ENCODE measurements around the gene SERAC1.

The SERAC1 gene

GRCh38 chr6:158118886-158119285 is 49.2 kb downstream of the SERAC1 start:
- no peak for DNase-seq

- no peak for DNase-seq
These were observed 52.6 kb downstream of the SERAC1 start for GRCh38 chr6:158115508-158115907.

GRCh38 chr6:158115102-158115501 is 53.0 kb downstream of the SERAC1 start:
- no peak for DNase-seq

- no peak for DNase-seq
These were observed 54.3 kb downstream of the SERAC1 start for GRCh38 chr6:158113802-158114201.

GRCh38 chr6:158111987-158112386 is 56.1 kb downstream of the SERAC1 start:
- no peak for DNase-seq

- DNase-seq, result no peak
These were observed 57.1 kb downstream of the SERAC1 start for GRCh38 chr6:158110986-158111385.

GRCh38 chr6:158109748-158110147 is 58.3 kb downstream of the SERAC1 start:
- no peak for DNase-seq

GRCh38 chr6:158104696-158105095 is 63.4 kb downstream of the SERAC1 start:
- DNase-seq, result no peak

GRCh38 chr6:158103228-158103627 is 64.8 kb downstream of the SERAC1 start:
- DNase-seq, result no peak

- DNase-seq, result no peak
These were observed 72.4 kb downstream of the SERAC1 start for GRCh38 chr6:158095671-158096070.

- no peak for DNase-seq
These were observed 73.0 kb downstream of the SERAC1 start for GRCh38 chr6:158095031-158095430.

- no peak for DNase-seq
These were observed 75.3 kb downstream of the SERAC1 start for GRCh38 chr6:158092806-158093205.

- no peak for DNase-seq
These were observed 80.7 kb downstream of the SERAC1 start for GRCh38 chr6:158087224-158087867.

GRCh38 chr6:158086504-158087223 is 81.4 kb downstream of the SERAC1 start:
- no peak for DNase-seq

GRCh38 chr6:158086054-158086503 is 82.0 kb downstream of the SERAC1 start:
- DNase-seq, result peak; percentile 39

- no peak for DNase-seq
These were observed 82.6 kb downstream of the SERAC1 start for GRCh38 chr6:158085261-158086053.

GRCh38 chr6:158083455-158084325 is 84.4 kb downstream of the SERAC1 start:
- peak; percentile 29 for DNase-seq

GRCh38 chr6:158081657-158081935 is 86.5 kb downstream of the SERAC1 start:
- DNase-seq, result no peak

- no peak for DNase-seq
These were observed 87.0 kb downstream of the SERAC1 start for GRCh38 chr6:158080849-158081656.

- DNase-seq, result no peak
These were observed 89.7 kb downstream of the SERAC1 start for GRCh38 chr6:158078320-158078719.

GRCh38 chr6:158077676-158078075 is 90.4 kb downstream of the SERAC1 start:
- DNase-seq, result no peak

- no peak for DNase-seq
These were observed 91.5 kb downstream of the SERAC1 start for GRCh38 chr6:158076548-158076947.

All from EL (cell line).